ENCODE results near the gene FBXL7. TPM values are rescaled to one million over a fixed set of nuclear protein-coding genes. Genes with fewer than 3 reads are reported as not detected.

The FBXL7 gene
- total RNA-seq, 2 donors from 2014 or later, result 21.1 to 31.7 TPM

DNA sequence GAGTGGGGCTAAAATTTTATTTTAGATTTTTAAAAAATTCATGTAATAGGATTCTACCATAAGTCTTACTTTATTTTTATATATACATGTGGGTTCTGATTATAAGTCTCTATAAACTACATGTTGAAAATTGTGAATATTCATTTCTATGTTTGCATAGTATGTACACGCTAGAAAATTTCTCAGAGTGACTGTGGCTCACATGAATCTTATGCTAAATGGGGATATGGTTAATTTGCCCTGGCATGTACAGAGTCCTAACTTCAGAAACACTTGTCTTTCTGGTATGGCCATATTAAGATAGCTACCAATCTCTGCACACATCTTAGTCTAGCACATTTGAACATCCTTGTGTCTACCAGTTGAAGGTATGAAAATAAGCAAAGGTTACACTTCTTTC, 154.8 kb downstream of the FBXL7 start:
- H3K9me3 ChIP-seq, result no peaks in the 10 kb centered on the region
- TF ChIP-seq, protein P1, sequence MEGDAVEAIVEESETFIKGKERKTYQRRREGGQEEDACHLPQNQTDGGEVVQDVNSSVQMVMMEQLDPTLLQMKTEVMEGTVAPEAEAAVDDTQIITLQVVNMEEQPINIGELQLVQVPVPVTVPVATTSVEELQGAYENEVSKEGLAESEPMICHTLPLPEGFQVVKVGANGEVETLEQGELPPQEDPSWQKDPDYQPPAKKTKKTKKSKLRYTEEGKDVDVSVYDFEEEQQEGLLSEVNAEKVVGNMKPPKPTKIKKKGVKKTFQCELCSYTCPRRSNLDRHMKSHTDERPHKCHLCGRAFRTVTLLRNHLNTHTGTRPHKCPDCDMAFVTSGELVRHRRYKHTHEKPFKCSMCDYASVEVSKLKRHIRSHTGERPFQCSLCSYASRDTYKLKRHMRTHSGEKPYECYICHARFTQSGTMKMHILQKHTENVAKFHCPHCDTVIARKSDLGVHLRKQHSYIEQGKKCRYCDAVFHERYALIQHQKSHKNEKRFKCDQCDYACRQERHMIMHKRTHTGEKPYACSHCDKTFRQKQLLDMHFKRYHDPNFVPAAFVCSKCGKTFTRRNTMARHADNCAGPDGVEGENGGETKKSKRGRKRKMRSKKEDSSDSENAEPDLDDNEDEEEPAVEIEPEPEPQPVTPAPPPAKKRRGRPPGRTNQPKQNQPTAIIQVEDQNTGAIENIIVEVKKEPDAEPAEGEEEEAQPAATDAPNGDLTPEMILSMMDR (IDR thresholded peaks at IDR 0.05), result no peak
- no peak overlapping the region for H3K4me3 ChIP-seq
- DNase-seq (ENCODE audit: low spot score) (no peak), ATAC-seq (ENCODE audit: insufficient number of reproducible peaks, low FRiP score, low read depth) (no peak)
- H3K27me3 ChIP-seq (replicated peaks; ENCODE audit: insufficient read depth), result no peaks in the 10 kb centered on the region
- H3K36me3 ChIP-seq, result no peaks in the 10 kb centered on the region
- H3K4me1 ChIP-seq (ENCODE audit: control insufficient read depth in 1 of 2, low read depth in 2 of 2), result no peaks in the 10 kb centered on the region
- no peak overlapping the region for H3K27ac ChIP-seq

DNA sequence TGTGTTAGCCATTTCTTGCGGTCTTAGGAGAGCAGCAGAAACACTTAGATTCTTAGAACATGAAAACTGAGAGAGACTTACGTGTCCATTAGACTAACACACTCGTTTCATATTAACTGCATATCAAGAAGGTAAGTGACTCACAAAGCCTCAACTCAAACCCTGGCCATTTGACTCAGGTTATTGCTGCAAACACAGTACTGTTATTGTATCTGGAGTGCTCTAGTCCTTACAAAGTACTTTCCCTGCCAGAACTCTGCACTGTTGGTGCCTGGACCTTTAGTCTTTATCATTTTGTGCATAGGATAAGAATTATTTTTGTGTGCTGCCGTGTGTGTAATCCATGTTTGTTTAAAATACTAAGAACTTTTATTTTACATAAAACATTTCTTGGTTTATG, 155.7 kb downstream of the FBXL7 start:
- H3K9me3 ChIP-seq, result no peaks in the 10 kb centered on the region
- no peak overlapping the region for H3K27ac ChIP-seq
- no peaks in the 10 kb centered on the region for H3K36me3 ChIP-seq
- DNase-seq (ENCODE audit: low spot score), result no peak
- no peaks in the 10 kb centered on the region for H3K4me1 ChIP-seq (ENCODE audit: control insufficient read depth in 1 of 2, low read depth in 2 of 2)
- ATAC-seq (ENCODE audit: insufficient number of reproducible peaks, low FRiP score, low read depth), result no peak
- no peak overlapping the region for H3K4me3 ChIP-seq
- TF ChIP-seq, protein P1 (IDR thresholded peaks at IDR 0.05), result no peak
- H3K27me3 ChIP-seq (replicated peaks; ENCODE audit: insufficient read depth), result no peaks in the 10 kb centered on the region

DNA sequence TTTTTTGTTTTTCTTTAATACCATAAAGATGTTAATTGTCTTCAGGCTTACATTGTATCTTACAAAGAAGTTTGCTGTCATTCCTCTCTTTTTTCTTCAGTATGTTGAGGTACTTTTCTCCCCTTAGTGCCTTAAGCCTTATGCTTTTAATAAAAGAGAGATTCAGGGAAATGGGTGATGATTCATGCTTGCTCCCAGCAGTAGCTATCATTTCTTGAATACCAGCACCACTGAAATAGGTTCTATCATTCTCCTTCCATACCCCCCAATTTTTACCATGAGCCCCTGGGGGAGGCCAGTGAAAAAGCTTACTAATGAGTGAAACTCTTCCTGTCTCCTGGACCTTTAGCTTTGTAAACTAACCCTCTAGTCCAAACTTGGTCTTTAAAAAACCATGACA, 165.0 kb downstream of the FBXL7 start:
- no peak overlapping the region for H3K27ac ChIP-seq
- DNase-seq (ENCODE audit: low spot score), result no peak

DNA sequence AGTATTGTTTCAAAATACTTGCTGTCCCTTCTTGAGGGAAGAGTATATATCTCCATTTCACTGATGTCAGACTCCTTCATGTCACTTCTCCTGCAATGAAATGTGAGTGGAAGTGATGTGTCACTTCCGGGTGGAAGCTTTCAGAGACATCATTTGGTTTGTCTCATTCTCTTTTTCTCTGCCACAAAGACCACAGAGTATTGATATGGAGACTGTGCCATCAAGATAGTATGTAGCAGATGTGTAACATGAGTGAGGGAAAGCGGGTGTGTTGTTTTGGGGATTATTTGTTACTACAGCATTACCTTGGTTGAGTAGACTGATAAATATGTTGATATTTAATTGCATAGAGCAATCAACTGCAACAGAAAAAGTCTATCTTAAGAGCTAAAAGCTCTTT, 169.8 kb downstream of the FBXL7 start:
- H3K4me1 ChIP-seq (ENCODE audit: control insufficient read depth in 1 of 2, low read depth in 2 of 2), result peaks cover 4 to 25% of the 10 kb centered on the region in 2 donors
- no peak for ATAC-seq (ENCODE audit: insufficient number of reproducible peaks, low FRiP score, low read depth)

More for the DNA sequence above, 165.0 kb downstream of the FBXL7 start:
- no peak for ATAC-seq (ENCODE audit: insufficient number of reproducible peaks, low FRiP score, low read depth)
- Histone ChIP-seq H3K4me1 (ENCODE audit: control insufficient read depth in 1 of 2, low read depth in 2 of 2) (peaks cover 4 to 11% of the 10 kb centered on the region in 2 donors), H3K9me3 (no peaks in the 10 kb centered on the region), H3K36me3 (no peaks in the 10 kb centered on the region), H3K4me3 (no peak overlapping the region), H3K27me3 (replicated peaks; ENCODE audit: insufficient read depth) (no peaks in the 10 kb centered on the region)
- TF ChIP-seq, protein P1 (IDR thresholded peaks at IDR 0.05), result no peak

DNA sequence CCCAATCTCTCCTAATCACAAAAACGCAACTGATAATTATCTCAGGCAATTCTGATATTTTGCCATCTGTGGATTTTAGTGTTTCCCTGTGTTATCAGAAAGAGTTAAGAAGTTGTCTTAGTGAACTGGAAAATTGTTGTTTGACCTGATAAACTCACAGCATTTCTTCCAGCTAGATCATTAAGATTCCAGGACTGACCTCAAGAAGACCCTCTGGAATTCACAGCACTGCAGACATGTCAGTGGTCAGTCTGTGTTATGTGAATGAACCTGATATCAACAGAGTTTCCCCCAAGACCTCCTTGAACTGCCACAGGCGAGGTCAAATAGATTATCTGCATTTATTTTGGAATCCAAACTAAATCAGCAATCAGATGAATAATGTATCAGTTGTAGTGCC, 174.7 kb downstream of the FBXL7 start:
- TF ChIP-seq, protein P1 (IDR thresholded peaks at IDR 0.05), result no peak
- Histone ChIP-seq H3K4me1 (ENCODE audit: control insufficient read depth in 1 of 2, low read depth in 2 of 2) (peaks cover 0 to 41% of the 10 kb centered on the region in 2 donors), H3K27me3 (replicated peaks; ENCODE audit: insufficient read depth) (no peaks in the 10 kb centered on the region), H3K4me3 (no peak overlapping the region), H3K27ac (no peak overlapping the region), H3K9me3 (no peaks in the 10 kb centered on the region), H3K36me3 (no peaks in the 10 kb centered on the region)
- no peak for ATAC-seq (ENCODE audit: insufficient number of reproducible peaks, low FRiP score, low read depth)
- DNase-seq (ENCODE audit: low spot score), result no peak

More for the DNA sequence above, 169.8 kb downstream of the FBXL7 start:
- Histone ChIP-seq H3K4me3 (no peak overlapping the region), H3K27ac (no peak overlapping the region), H3K27me3 (replicated peaks; ENCODE audit: insufficient read depth) (no peaks in the 10 kb centered on the region), H3K36me3 (no peaks in the 10 kb centered on the region), H3K9me3 (no peaks in the 10 kb centered on the region)
- TF ChIP-seq, protein P1 (IDR thresholded peaks at IDR 0.05), result no peak
- no peak for DNase-seq (ENCODE audit: low spot score)

All from thoracic aorta (tissue), 2 donors.